HG03469 (cell line): Measurements from ENCODE around the gene KPNA6.
"Not testable (repeated sequence)": the region's sequence is repeated elsewhere in the genome, so short reads cannot be mapped to it uniquely, and the experiment has no call there.

Experiments used
- ATAC-seq: cut with Tn5 transposase; IDR thresholded peaks from one replicate; pipeline ENCODE4 v1.9.1; 2021; ENCODE audit warnings: mild to moderate bottlenecking, moderate library complexity, moderate number of reproducible peaks; ENCODE audit not compliant: unreplicated experiment

The KPNA6 gene

GRCh38 chr1:32100359-32100758 lies 7.5 kb upstream of the KPNA6 start:
- no peak for ATAC-seq

- no peak for ATAC-seq
These were observed 6.8 kb upstream of the KPNA6 start for GRCh38 chr1:32100807-32101708.

GRCh38 chr1:32104127-32104526 lies 3.7 kb upstream of the KPNA6 start:
- ATAC-seq = no peak

- no peak for ATAC-seq
These were observed 2.5 kb upstream of the KPNA6 start for GRCh38 chr1:32105338-32105737.

- ATAC-seq = no peak
These were observed 1.1 kb upstream of the KPNA6 start for GRCh38 chr1:32106663-32107275.

- no peak for ATAC-seq
These were observed 3.3 kb downstream of the KPNA6 start for GRCh38 chr1:32111040-32111623.

GRCh38 chr1:32111789-32112188 lies 3.9 kb downstream of the KPNA6 start:
- ATAC-seq = no peak

- no peak for ATAC-seq
These were observed 5.0 kb downstream of the KPNA6 start for GRCh38 chr1:32112806-32113375.

GRCh38 chr1:32113436-32113835 lies 5.6 kb downstream of the KPNA6 start:
- ATAC-seq = not testable (repeated sequence)

GRCh38 chr1:32114420-32114819 lies 6.6 kb downstream of the KPNA6 start:
- no peak for ATAC-seq

GRCh38 chr1:32115496-32115895 lies 7.6 kb downstream of the KPNA6 start:
- no peak for ATAC-seq

- no peak for ATAC-seq
These were observed 8.7 kb downstream of the KPNA6 start for GRCh38 chr1:32116531-32116930.

- ATAC-seq = no peak
These were observed 14.3 kb downstream of the KPNA6 start for GRCh38 chr1:32122151-32122550.

- ATAC-seq = not testable (repeated sequence)
These were observed 15.5 kb downstream of the KPNA6 start for GRCh38 chr1:32123361-32123760.

GRCh38 chr1:32125313-32125712 lies 17.5 kb downstream of the KPNA6 start:
- no peak for ATAC-seq

- ATAC-seq = no peak
These were observed 18.9 kb downstream of the KPNA6 start for GRCh38 chr1:32126770-32127169.

GRCh38 chr1:32127409-32128198 lies 19.7 kb downstream of the KPNA6 start:
- ATAC-seq = no peak

GRCh38 chr1:32128479-32128878 lies 20.6 kb downstream of the KPNA6 start:
- no peak for ATAC-seq

GRCh38 chr1:32128964-32129363 lies 21.1 kb downstream of the KPNA6 start:
- ATAC-seq = no peak

- ATAC-seq = not testable (repeated sequence)
These were observed 26.1 kb downstream of the KPNA6 start for GRCh38 chr1:32133950-32134280.

GRCh38 chr1:32137111-32137510 lies 29.3 kb downstream of the KPNA6 start:
- ATAC-seq = no peak
